PC-9 (cell line): ENCODE results near the gene NAT14.

ENCODE experiments used
- CTCF ChIP-seq: fragments of 200-600 bp; sonication (generic); conservative IDR thresholded peaks from 2 replicates; pipeline ENCODE4 v1.6.1; 2017; ENCODE audit warnings: mixed run types, antibody characterized with exemption, mild to moderate bottlenecking, moderate library complexity
- EZH2 ChIP-seq: fragments of 200-600 bp; sonication (generic); IDR thresholded peaks from 2 replicates; pipeline ENCODE4 v1.8.0; 2017; ENCODE audit warnings: antibody characterized with exemption, low read depth

- no peak for TF ChIP-seq CTCF
- TF ChIP-seq EZH2 = no peak
These were observed 34.7 kb downstream of the NAT14 start for GRCh38 chr19:55519451-55520311.
